Neural cell (in vitro differentiated cells): ENCODE data around the gene FAM168A. TPM values are rescaled to one million over a fixed set of nuclear protein-coding genes. Genes with fewer than 3 reads are reported as not detected.

ENCODE experiments used
- H2AFZ ChIP-seq: fragments of 200-600, 300-800 bp; sonication (generic), shearing (Covaris generic); 2 replicates; pipeline ENCODE4 v1.6.0; 2014; ENCODE audit warnings: low read depth, mild to moderate bottlenecking, antibody characterized with exemption, low read length, moderate library complexity
- H3F3A ChIP-seq: fragments of 200-600 bp; shearing (Covaris generic); 2 replicates; pipeline ENCODE4 v1.6.1; 2016; ENCODE audit warnings: mild to moderate bottlenecking, moderate library complexity, mixed read lengths, antibody characterized with exemption, low read length; ENCODE audit not compliant: insufficient read depth, poor library complexity, severe bottlenecking
- H3K27ac ChIP-seq: fragments of 200-600, 300-800 bp; sonication (generic), shearing (Covaris generic); 2 replicates; pipeline ENCODE4 v1.5.1; 2014; ENCODE audit warnings: mild to moderate bottlenecking, low read length, moderate library complexity
- H3K27me3 ChIP-seq: fragments of 300-800, 200-600 bp; sonication (generic), shearing (Covaris generic); 2 replicates; pipeline ENCODE4 v1.6.0; 2014; ENCODE audit warnings: mild to moderate bottlenecking, low read depth, low read length, moderate library complexity; ENCODE audit not compliant: insufficient read depth
- H3K36me3 ChIP-seq: fragments of 300-800, 200-600 bp; sonication (generic), shearing (Covaris generic); 2 replicates; pipeline ENCODE4 v1.5.1; 2014; ENCODE audit warnings: mild to moderate bottlenecking, antibody characterized with exemption, low read length, moderate library complexity; ENCODE audit not compliant: insufficient read depth
- H3K4me2 ChIP-seq: fragments of 300-800, 200-600 bp; sonication (generic), shearing (Covaris generic); 2 replicates; pipeline ENCODE4 v1.6.0; 2014; ENCODE audit warnings: mild to moderate bottlenecking, low read length
- H3K4me3 ChIP-seq: fragments of 300-800, 200-600 bp; sonication (generic), shearing (Covaris generic); 2 replicates; pipeline ENCODE4 v1.5.1; 2014; ENCODE audit warnings: mild to moderate bottlenecking, low read length, moderate library complexity
- H3K79me2 ChIP-seq: fragments of 200-600 bp; shearing (Covaris generic); replicated peaks from 2 replicates; pipeline ENCODE4 v1.6.0; 2014; ENCODE audit warnings: mild to moderate bottlenecking, low read length, moderate library complexity; ENCODE audit not compliant: insufficient read depth
- H3K9ac ChIP-seq: fragments of 300-800, 200-600 bp; sonication (generic), shearing (Covaris generic); 2 replicates; pipeline ENCODE4 v1.6.1; 2016; ENCODE audit warnings: mild to moderate bottlenecking, low read length, mixed read lengths
- H3K9me2 ChIP-seq: fragments of 200-600 bp; shearing (Covaris generic); 2 replicates; pipeline ENCODE4 v1.6.1; 2016; ENCODE audit warnings: mild to moderate bottlenecking, low read length, mixed read lengths; ENCODE audit not compliant: insufficient read depth
- H3K9me3 ChIP-seq: fragments of 200-600, 300-800 bp; sonication (generic), shearing (Covaris generic); 2 replicates; pipeline ENCODE4 v1.6.1; 2016; ENCODE audit warnings: mild to moderate bottlenecking, mixed run types, low read length, moderate library complexity, mixed read lengths
- H4K20me1 ChIP-seq: fragments of 200-600 bp; shearing (Covaris generic); 2 replicates; pipeline ENCODE4 v1.6.1; 2016; ENCODE audit warnings: mild to moderate bottlenecking, mixed run types; ENCODE audit not compliant: insufficient read depth
- EP300 ChIP-seq: fragments of 450-650 bp; conservative IDR thresholded peaks from 2 replicates; pipeline ENCODE4 v1.6.1; 2014; ENCODE audit warnings: antibody characterized with exemption, mild to moderate bottlenecking, moderate library complexity; ENCODE audit not compliant: poor library complexity, severe bottlenecking
- EZH2 ChIP-seq: fragments of 200-600, 300-800 bp; shearing (Covaris generic), sonication (generic); IDR thresholded peaks from 2 replicates; pipeline ENCODE4 v1.6.1; 2014; ENCODE audit warnings: antibody characterized with exemption, low read length, borderline replicate concordance, mild to moderate bottlenecking; ENCODE audit not compliant: insufficient read depth, poor library complexity, severe bottlenecking
- MXI1 ChIP-seq: fragments of 450-650 bp; conservative IDR thresholded peaks from 2 replicates; pipeline ENCODE4 v1.6.1; 2014; ENCODE audit warnings: antibody characterized with exemption, mild to moderate bottlenecking; ENCODE audit not compliant: poor library complexity, severe bottlenecking
- POLR2AphosphoS5 ChIP-seq: IDR thresholded peaks from 2 replicates; pipeline ENCODE4 v1.6.1; 2012
- RAD21 ChIP-seq: fragments of 450-650 bp; conservative IDR thresholded peaks from 2 replicates; pipeline ENCODE4 v1.6.1; 2014; ENCODE audit warnings: antibody characterized with exemption, mild to moderate bottlenecking, moderate library complexity
- SMC3 ChIP-seq: fragments of 450-650 bp; conservative IDR thresholded peaks from 2 replicates; pipeline ENCODE4 v1.6.1; 2014; ENCODE audit warnings: antibody characterized with exemption, mild to moderate bottlenecking, moderate library complexity; ENCODE audit not compliant: poor library complexity
- TAF1 ChIP-seq: IDR thresholded peaks from 2 replicates; pipeline ENCODE4 v1.6.1; 2012; ENCODE audit warnings: low read depth
- polyA plus RNA-seq: library from polyadenylated mRNA; depleted of rRNA; stranded (reverse); fragments of >200 nt; gene quantifications from 2 replicates; pipeline ENCODE4 v1.2.3, GENCODE V29; 2014
- TF ChIP-seq, protein P1 (sequence below): fragments of 450-650 bp; IDR thresholded peaks from 2 replicates; pipeline ENCODE4 v1.5.1; 2014; ENCODE audit warnings: antibody characterized with exemption, mild to moderate bottlenecking, moderate library complexity; ENCODE audit not compliant: poor library complexity, severe bottlenecking
- TF ChIP-seq, protein P2 (sequence below): IDR thresholded peaks from 2 replicates; pipeline ENCODE4 v1.6.1; 2012; ENCODE audit warnings: borderline replicate concordance

FAM168A gene
- polyA plus RNA-seq, 1 donor from 2014 or later = 67.3 TPM

DNA sequence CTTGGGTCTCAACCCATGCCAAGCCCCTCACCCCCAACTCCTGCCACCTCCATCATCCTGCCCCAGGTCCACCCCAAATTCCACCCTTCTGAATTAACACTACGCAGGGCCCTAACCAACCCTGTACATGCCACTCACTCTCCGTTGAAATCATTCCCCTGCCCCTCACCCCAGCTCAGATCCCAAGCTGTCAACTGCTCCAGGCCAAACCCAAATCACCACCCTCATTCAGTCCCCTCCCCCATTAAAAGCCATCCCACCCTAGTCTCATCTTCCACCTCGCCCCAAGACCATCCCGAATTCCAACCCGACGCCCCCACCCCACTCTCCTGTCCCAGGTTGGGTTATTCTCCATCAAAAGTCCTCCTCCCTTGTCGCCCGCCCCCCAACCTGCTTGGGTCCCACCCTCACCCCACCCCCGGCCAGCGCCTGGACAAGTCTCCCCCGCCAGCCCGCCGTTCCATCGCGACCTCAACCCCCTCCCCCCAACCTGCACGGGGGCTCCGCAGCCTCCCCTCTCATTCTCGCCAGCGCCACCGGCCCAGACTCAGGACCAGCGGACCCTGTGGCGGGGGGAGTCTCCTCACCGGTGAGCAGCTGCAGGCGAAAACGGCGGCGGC is 466 bp downstream of the FAM168A start:
- Histone ChIP-seq H3K27ac (peak overlapping the region; percentile 98), H3K79me2 (peaks cover 51% of the 10 kb centered on the region), H3K9ac (peak overlapping the region; percentile 97), H3K36me3 (no peaks in the 10 kb centered on the region), H3K4me3 (peak overlapping the region; percentile 91), H3K9me3 (no peaks in the 10 kb centered on the region), H3K4me2 (peak overlapping the region; percentile 98), H3K27me3 (no peaks in the 10 kb centered on the region), H2AFZ (peak overlapping the region; percentile 53), H4K20me1 (no peaks in the 10 kb centered on the region), H3F3A (no peaks in the 10 kb centered on the region), H3K9me2 (no peaks in the 10 kb centered on the region)
- TF ChIP-seq SMC3 = no peak
- TF ChIP-seq, protein P1, sequence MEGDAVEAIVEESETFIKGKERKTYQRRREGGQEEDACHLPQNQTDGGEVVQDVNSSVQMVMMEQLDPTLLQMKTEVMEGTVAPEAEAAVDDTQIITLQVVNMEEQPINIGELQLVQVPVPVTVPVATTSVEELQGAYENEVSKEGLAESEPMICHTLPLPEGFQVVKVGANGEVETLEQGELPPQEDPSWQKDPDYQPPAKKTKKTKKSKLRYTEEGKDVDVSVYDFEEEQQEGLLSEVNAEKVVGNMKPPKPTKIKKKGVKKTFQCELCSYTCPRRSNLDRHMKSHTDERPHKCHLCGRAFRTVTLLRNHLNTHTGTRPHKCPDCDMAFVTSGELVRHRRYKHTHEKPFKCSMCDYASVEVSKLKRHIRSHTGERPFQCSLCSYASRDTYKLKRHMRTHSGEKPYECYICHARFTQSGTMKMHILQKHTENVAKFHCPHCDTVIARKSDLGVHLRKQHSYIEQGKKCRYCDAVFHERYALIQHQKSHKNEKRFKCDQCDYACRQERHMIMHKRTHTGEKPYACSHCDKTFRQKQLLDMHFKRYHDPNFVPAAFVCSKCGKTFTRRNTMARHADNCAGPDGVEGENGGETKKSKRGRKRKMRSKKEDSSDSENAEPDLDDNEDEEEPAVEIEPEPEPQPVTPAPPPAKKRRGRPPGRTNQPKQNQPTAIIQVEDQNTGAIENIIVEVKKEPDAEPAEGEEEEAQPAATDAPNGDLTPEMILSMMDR = no peak
- no peak for TF ChIP-seq RAD21
- TF ChIP-seq MXI1 = no peak
- no peak for TF ChIP-seq EP300
- no peak for TF ChIP-seq POLR2AphosphoS5
- TF ChIP-seq EZH2 = no peak
- TF ChIP-seq, protein P2, sequence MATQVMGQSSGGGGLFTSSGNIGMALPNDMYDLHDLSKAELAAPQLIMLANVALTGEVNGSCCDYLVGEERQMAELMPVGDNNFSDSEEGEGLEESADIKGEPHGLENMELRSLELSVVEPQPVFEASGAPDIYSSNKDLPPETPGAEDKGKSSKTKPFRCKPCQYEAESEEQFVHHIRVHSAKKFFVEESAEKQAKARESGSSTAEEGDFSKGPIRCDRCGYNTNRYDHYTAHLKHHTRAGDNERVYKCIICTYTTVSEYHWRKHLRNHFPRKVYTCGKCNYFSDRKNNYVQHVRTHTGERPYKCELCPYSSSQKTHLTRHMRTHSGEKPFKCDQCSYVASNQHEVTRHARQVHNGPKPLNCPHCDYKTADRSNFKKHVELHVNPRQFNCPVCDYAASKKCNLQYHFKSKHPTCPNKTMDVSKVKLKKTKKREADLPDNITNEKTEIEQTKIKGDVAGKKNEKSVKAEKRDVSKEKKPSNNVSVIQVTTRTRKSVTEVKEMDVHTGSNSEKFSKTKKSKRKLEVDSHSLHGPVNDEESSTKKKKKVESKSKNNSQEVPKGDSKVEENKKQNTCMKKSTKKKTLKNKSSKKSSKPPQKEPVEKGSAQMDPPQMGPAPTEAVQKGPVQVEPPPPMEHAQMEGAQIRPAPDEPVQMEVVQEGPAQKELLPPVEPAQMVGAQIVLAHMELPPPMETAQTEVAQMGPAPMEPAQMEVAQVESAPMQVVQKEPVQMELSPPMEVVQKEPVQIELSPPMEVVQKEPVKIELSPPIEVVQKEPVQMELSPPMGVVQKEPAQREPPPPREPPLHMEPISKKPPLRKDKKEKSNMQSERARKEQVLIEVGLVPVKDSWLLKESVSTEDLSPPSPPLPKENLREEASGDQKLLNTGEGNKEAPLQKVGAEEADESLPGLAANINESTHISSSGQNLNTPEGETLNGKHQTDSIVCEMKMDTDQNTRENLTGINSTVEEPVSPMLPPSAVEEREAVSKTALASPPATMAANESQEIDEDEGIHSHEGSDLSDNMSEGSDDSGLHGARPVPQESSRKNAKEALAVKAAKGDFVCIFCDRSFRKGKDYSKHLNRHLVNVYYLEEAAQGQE = no peak
- no peak for TF ChIP-seq TAF1

DNA sequence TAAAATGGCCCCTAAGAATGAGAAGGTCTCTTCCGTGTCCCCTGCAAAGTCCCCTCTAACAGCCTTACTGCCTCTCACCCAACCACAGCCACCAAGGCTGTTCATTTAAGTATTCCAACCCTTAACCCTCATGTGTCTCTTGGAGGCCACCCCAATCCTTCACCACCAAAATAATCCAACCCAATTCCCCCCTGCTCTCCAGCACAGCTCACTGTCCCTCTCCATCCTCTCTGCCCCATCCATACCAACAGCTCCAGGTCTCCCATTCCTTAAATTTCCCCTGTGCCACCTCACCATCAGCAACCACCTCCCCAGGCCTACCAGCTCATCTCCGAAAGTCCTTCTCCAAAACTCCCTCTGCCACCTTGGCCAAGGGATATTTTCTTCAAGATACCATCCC is 1.4 kb downstream of the FAM168A start:
- H3K27me3 ChIP-seq = no peaks in the 10 kb centered on the region
- no peaks in the 10 kb centered on the region for H3K9me2 ChIP-seq
- peaks cover 60% of the 10 kb centered on the region for H3K79me2 ChIP-seq
- H3K27ac ChIP-seq = peak overlapping the region; percentile 98
- H3K9me3 ChIP-seq = no peaks in the 10 kb centered on the region
- no peaks in the 10 kb centered on the region for H3K36me3 ChIP-seq
- H3F3A ChIP-seq = no peaks in the 10 kb centered on the region
- peak overlapping the region; percentile 91 for H3K4me3 ChIP-seq
- no peaks in the 10 kb centered on the region for H4K20me1 ChIP-seq
- peak overlapping the region; percentile 98 for H3K4me2 ChIP-seq
- TF ChIP-seq EZH2 = no peak
- TF ChIP-seq POLR2AphosphoS5 = no peak
- TF ChIP-seq SMC3 = no peak
- TF ChIP-seq, protein P1 = no peak
- TF ChIP-seq, protein P2 = no peak
- no peak for TF ChIP-seq EP300
- no peak for TF ChIP-seq MXI1
- TF ChIP-seq TAF1 = no peak
- no peak for TF ChIP-seq RAD21
- no peak overlapping the region for H2AFZ ChIP-seq
- peak overlapping the region; percentile 97 for H3K9ac ChIP-seq
